ENCODE data around the gene MESP1. TPM values are rescaled to one million over a fixed set of nuclear protein-coding genes. Genes with fewer than 3 reads are reported as not detected.
A peak's percentile ranks its signal among the peaks of the same experiment; 100 is the strongest.

MESP1 gene
- total RNA-seq, 4 donors from 2014 or later: 0.61 to 1.7 (median 1.3) TPM

GRCh38 chr15:89746386-89746780 lies 4.7 kb downstream of the MESP1 start:
- 64 to 76% methylated on average over 9 of the region's 9 CpGs for WGBS, 2 donors
- no peak for DNase-seq (ENCODE audit: low spot score in 2 of 2)
- no peak overlapping the region for H3K4me3 ChIP-seq (ENCODE audit: low read depth, poor library complexity, severe bottlenecking)
- intact Hi-C loops (cut with DNase I; ENCODE audit: low total_unique reads): loop anchor here (5.0 kb wide), 1 partner anchor 1366 kb away; no protein-coding TSS in a partner anchor
- TF ChIP-seq POLR2A (IDR thresholded peaks at IDR 0.05): no peak
- TF ChIP-seq, protein P1, sequence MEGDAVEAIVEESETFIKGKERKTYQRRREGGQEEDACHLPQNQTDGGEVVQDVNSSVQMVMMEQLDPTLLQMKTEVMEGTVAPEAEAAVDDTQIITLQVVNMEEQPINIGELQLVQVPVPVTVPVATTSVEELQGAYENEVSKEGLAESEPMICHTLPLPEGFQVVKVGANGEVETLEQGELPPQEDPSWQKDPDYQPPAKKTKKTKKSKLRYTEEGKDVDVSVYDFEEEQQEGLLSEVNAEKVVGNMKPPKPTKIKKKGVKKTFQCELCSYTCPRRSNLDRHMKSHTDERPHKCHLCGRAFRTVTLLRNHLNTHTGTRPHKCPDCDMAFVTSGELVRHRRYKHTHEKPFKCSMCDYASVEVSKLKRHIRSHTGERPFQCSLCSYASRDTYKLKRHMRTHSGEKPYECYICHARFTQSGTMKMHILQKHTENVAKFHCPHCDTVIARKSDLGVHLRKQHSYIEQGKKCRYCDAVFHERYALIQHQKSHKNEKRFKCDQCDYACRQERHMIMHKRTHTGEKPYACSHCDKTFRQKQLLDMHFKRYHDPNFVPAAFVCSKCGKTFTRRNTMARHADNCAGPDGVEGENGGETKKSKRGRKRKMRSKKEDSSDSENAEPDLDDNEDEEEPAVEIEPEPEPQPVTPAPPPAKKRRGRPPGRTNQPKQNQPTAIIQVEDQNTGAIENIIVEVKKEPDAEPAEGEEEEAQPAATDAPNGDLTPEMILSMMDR (IDR thresholded peaks at IDR 0.05): no peak

- WGBS, 2 donors: 83 to 88% methylated on average over 1 of the region's 1 CpG
- intact Hi-C loops (cut with DNase I; ENCODE audit: low total_unique reads): loop anchor here (5.0 kb wide), 1 partner anchor 1367 kb away; no protein-coding TSS in a partner anchor
- TF ChIP-seq, protein P1 (IDR thresholded peaks at IDR 0.05): no peak
- no peak for TF ChIP-seq POLR2A (IDR thresholded peaks at IDR 0.05)
- no peak for DNase-seq (ENCODE audit: low spot score in 2 of 2)
- no peak overlapping the region for H3K4me3 ChIP-seq (ENCODE audit: low read depth, poor library complexity, severe bottlenecking)
Observed at GRCh38 chr15:89745768-89746167, 5.3 kb downstream of the MESP1 start.

GRCh38 chr15:89745131-89745530 lies 5.9 kb downstream of the MESP1 start:
- H3K4me3 ChIP-seq (ENCODE audit: low read depth, poor library complexity, severe bottlenecking): no peak overlapping the region
- intact Hi-C loops (cut with DNase I; ENCODE audit: low total_unique reads): loop anchor here (5.0 kb wide), 1 partner anchor 1367 kb away; no protein-coding TSS in a partner anchor
- no peak for TF ChIP-seq POLR2A (IDR thresholded peaks at IDR 0.05)
- TF ChIP-seq, protein P1 (IDR thresholded peaks at IDR 0.05): no peak
- DNase-seq (ENCODE audit: low spot score in 2 of 2): no peak
- WGBS, 2 donors: 76 to 85% methylated on average over 5 to 13 of the region's 13 CpGs

DNA sequence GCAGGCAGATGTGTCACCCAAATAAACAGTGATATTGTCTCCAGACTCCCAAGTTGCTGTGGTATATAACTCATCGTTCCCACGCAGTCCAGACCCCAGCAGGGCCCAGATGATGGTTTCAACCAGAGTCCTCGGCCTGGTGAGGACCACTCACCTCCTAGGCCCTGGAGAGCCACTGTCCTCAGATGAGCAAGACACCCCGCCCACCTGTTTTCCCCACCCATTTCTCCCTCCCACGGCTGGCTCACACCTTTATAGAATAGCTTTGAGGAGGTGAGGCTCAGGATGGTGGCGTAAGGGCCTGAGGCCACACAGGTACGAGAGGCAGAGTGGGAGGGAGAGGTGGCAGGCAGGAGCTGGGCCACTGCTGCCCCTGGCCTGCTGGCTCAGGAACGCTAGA lies 7.5 kb downstream of the MESP1 start:
- 66 to 75% methylated on average over 8 of the region's 8 CpGs for WGBS, 2 donors
- intact Hi-C loops (cut with DNase I; ENCODE audit: low total_unique reads): no loop called here
- no peak overlapping the region for H3K4me3 ChIP-seq (ENCODE audit: low read depth, poor library complexity, severe bottlenecking)
- no peak for DNase-seq (ENCODE audit: low spot score in 2 of 2)
- TF ChIP-seq POLR2A (IDR thresholded peaks at IDR 0.05): no peak
- TF ChIP-seq, protein P1 (IDR thresholded peaks at IDR 0.05): no peak

- no peak overlapping the region for H3K4me3 ChIP-seq (ENCODE audit: low read depth, poor library complexity, severe bottlenecking)
- WGBS, 2 donors: 85 to 88% methylated on average over 8 of the region's 8 CpGs
- intact Hi-C loops (cut with DNase I; ENCODE audit: low total_unique reads): no loop called here
- DNase-seq (ENCODE audit: low spot score in 2 of 2): no peak
- TF ChIP-seq, protein P1 (IDR thresholded peaks at IDR 0.05): no peak
- no peak for TF ChIP-seq POLR2A (IDR thresholded peaks at IDR 0.05)
Observed at GRCh38 chr15:89743011-89743410, 8.0 kb downstream of the MESP1 start.

DNA sequence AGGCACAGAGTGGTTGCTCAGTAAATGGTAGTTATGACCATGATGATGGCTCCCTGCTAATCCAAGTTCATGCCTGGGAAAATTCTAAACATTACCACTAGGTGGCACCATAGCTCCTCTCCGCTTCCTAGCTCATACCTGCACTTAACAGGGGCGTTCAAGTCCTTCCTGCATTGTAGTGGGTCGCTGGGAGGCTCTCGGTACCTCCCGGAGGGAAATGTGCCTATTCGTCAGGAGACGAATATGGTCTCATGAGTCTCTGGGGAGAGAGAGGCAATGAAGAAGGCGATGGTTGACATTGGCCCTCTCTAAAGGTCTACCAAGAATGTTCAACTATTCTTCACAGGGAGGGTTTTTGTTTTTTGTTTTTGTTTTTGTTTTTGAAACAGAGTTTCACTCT lies 10.9 kb downstream of the MESP1 start:
- no peak for TF ChIP-seq POLR2A (IDR thresholded peaks at IDR 0.05)
- TF ChIP-seq, protein P1 (IDR thresholded peaks at IDR 0.05): peak in 1 of 3 donors; percentile 77
- intact Hi-C loops (cut with DNase I; ENCODE audit: low total_unique reads): no loop called here
- DNase-seq (ENCODE audit: low spot score in 2 of 2): peak in 1 of 2 donors; percentile 56
- WGBS, 2 donors: 8 to 9% methylated on average over 8 of the region's 8 CpGs
- H3K4me3 ChIP-seq (ENCODE audit: low read depth, poor library complexity, severe bottlenecking): no peak overlapping the region
